Placental pericyte (primary cell): ENCODE measurements around the gene CTU2. TPM values are rescaled to one million over a fixed set of nuclear protein-coding genes. Genes with fewer than 3 reads are reported as not detected.

Source experiments
- total RNA-seq: library from RNA; depleted of rRNA; stranded (reverse); fragments of >200 nt; gene quantifications from 2 replicates; pipeline ENCODE4 v1.2.3, GENCODE V29; 2012

Gene CTU2
- 11.2 and 37.5 TPM in 2 replicates for total RNA-seq

GRCh38 chr16:88706229-88706964 is at the start of gene CTU2, which contains the start of gene RNF166:
TSS of gene CTU2 (plus strand) at chr16:88706503. CDS start at chr16:88706531, 28 bp downstream.
TSS of gene RNF166 (minus strand) at chr16:88706408. CDS start at chr16:88706325, 83 bp downstream.

GRCh38 chr16:88662843-88663606 is 43.3 kb upstream of the CTU2 start, which contains the start of gene MVD:
TSS of gene MVD (minus strand) at chr16:88663091. CDS start at chr16:88663080, 11 bp downstream.

GRCh38 chr16:88686439-88687253 is 19.7 kb upstream of the CTU2 start, which contains the start of gene SNAI3:
TSS of gene SNAI3 (minus strand) at chr16:88686507. CDS start at chr16:88686406, 101 bp downstream.

Other genes with a start within 250 kb of the CTU2 start
- 17.2 and 19.3 TPM in 2 replicates for gene ZC3H18, start 136.1 kb upstream of the CTU2 start, total RNA-seq
- 0.44 TPM in 1 of 2 replicates, not detected in the other for gene IL17C, start 67.9 kb upstream of the CTU2 start, total RNA-seq
- 136 and 240 TPM in 2 replicates for gene CYBA, start 55.5 kb upstream of the CTU2 start, total RNA-seq
- gene MVD, start 43.4 kb upstream of the CTU2 start, total RNA-seq = 67.6 and 232 TPM in 2 replicates
- gene SNAI3, start 20.0 kb upstream of the CTU2 start, total RNA-seq = 0.22 TPM in 1 of 2 replicates, not detected in the other
- gene RNF166, start 95 bp upstream of the CTU2 start, total RNA-seq = 19.7 and 30.4 TPM in 2 replicates
- gene PIEZO1, start 78.7 kb downstream of the CTU2 start, total RNA-seq = 229 and 273 TPM in 2 replicates
- 3.5 and 26.5 TPM in 2 replicates for gene CDT1, start 97.3 kb downstream of the CTU2 start, total RNA-seq
- gene APRT, start 105.4 kb downstream of the CTU2 start, total RNA-seq = 52.7 and 58.3 TPM in 2 replicates
- 31.1 and 43.8 TPM in 2 replicates for gene GALNS, start 150.4 kb downstream of the CTU2 start, total RNA-seq
- 35.1 and 78.1 TPM in 2 replicates for gene TRAPPC2L, start 150.6 kb downstream of the CTU2 start, total RNA-seq
- gene PABPN1L, start 160.2 kb downstream of the CTU2 start, total RNA-seq = not detected in 2 replicates